Measurements from ENCODE around the gene PCDHAC2. TPM values are rescaled to one million over a fixed set of nuclear protein-coding genes. Genes with fewer than 3 reads are reported as not detected.

PCDHAC2 gene
- total and polyA plus RNA-seq, 4 donors: 1.3 to 13.8 (median 3.4) TPM

DNA sequence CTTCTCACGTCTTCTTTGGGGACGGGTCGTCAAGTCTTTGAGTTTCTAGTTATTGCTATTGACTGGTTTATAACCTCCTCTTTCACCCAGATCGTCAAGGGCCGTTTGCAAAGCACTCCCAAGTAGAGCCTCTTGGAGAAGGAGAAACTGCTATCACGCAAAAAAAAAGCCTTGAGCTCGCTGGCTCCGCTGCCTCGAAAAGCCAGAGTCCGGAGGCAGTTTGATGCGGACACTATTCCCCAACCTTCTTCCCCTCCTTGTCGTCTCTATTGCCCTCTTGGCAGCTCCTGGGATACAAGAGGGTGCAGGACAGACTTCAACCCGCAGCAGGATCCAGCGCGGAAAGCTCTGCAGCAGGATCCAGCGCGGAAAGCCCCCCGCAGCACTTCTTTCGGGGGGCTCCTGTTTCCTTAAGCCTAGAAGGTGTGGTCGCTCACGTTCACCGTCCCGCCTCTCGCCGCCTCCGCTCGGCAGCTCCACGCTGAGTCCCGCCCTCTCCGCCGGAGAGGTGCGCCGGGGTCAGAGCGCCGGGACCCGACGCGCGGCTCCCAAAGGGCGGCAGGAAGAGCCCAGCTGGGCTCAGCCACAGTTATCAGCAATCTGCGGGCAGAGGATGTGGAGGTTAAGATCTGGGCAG lies 40.4 kb upstream of the PCDHAC2 start, which contains the start of gene PCDHAC1:
Gene PCDHAC1 (plus strand): TSS at position 494 of the 637 bp plus-strand sequence. CDS start 594 bp downstream, outside the sequence.
- TF ChIP-seq, protein P1, sequence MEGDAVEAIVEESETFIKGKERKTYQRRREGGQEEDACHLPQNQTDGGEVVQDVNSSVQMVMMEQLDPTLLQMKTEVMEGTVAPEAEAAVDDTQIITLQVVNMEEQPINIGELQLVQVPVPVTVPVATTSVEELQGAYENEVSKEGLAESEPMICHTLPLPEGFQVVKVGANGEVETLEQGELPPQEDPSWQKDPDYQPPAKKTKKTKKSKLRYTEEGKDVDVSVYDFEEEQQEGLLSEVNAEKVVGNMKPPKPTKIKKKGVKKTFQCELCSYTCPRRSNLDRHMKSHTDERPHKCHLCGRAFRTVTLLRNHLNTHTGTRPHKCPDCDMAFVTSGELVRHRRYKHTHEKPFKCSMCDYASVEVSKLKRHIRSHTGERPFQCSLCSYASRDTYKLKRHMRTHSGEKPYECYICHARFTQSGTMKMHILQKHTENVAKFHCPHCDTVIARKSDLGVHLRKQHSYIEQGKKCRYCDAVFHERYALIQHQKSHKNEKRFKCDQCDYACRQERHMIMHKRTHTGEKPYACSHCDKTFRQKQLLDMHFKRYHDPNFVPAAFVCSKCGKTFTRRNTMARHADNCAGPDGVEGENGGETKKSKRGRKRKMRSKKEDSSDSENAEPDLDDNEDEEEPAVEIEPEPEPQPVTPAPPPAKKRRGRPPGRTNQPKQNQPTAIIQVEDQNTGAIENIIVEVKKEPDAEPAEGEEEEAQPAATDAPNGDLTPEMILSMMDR (IDR thresholded peaks at IDR 0.05; ENCODE audit: control extremely low read depth, extremely low read depth): no peak
- peaks cover 0 to 13% (median 5%) of the 10 kb centered on the region in 5 donors for H3K4me1 ChIP-seq (ENCODE audit: control insufficient read depth in 5 of 5, insufficient read depth in 5 of 5, low read length in 5 of 5)
- H3K36me3 ChIP-seq (ENCODE audit: control insufficient read depth in 4 of 4, insufficient read depth in 4 of 4, low read length in 4 of 4): no peaks in the 10 kb centered on the region
- ATAC-seq (ENCODE audit: insufficient read depth, low FRiP score): peak; percentile 74
- 4 to 5% methylated on average over 41 of the region's 41 CpGs for WGBS, 2 donors
- H3K9ac ChIP-seq (ENCODE audit: insufficient read depth in 1 of 2, low read length in 2 of 2): no peak within 1 kb of the TSS
- H3K27me3 ChIP-seq (ENCODE audit: control insufficient read depth in 3 of 3, insufficient read depth in 3 of 3, low read length in 2 of 3): peaks cover 0 to 49% (median 35%) of the 10 kb centered on the region in 3 donors
- peaks cover 0 to 14% (median 0%) of the 10 kb centered on the region in 4 donors for H3K9me3 ChIP-seq (ENCODE audit: control insufficient read depth in 4 of 4, insufficient read depth in 3 of 4, low read length in 3 of 4)
- peak within 1 kb of the TSS; percentile 44 for H3K4me3 ChIP-seq
- DNase-seq: no peak
- peak within 1 kb of the TSS in 1 of 2 donors; percentile 64 for H3K27ac ChIP-seq (ENCODE audit: low read depth in 1 of 2, low read length in 1 of 2)

DNA sequence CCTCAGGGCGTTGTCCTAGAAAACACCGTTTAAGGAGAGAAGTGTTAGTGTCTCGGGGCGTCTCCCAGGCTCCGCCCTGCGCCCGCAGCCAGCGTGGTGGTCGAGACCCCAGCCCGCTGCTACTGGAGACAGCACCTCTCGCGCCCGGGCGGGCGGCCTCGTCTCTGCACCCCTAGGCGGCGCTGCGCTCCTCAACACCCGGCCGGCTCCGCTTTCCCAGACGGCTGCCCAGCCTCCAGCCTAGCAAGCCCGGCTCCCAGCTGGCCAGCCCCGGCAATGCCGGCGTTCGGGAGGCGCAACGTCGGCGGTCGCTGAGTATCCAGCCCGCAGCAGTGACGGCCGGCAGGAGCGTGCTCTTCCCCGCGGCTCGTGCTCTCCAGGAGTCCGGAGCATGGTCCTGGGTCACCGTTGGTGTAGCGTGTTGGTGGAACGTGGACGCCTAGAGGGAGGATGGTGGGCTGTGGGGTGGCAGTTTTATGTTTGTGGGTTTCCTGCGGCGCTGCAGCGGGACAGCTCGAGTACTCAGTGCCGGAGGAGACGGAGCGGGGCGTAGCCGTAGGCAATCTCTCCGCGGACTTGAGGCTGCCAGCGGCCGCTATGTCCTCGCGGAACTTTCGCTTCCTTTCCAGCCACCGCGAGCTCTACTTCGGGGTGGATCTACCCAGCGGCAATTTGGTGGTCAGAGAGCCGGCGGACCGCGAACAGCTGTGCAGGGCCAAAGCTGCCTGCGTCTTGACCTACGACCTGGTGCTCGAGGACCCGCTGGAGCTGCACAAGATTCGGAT lies 39.6 kb upstream of the PCDHAC2 start:
- Histone ChIP-seq H3K9ac (ENCODE audit: insufficient read depth in 1 of 2, low read length in 2 of 2) (no peak overlapping the region), H3K9me3 (ENCODE audit: control insufficient read depth in 4 of 4, insufficient read depth in 3 of 4, low read length in 3 of 4) (peaks cover 0 to 14% (median 0%) of the 10 kb centered on the region in 4 donors), H3K4me3 (peak overlapping the region; percentile 44), H3K27me3 (ENCODE audit: control insufficient read depth in 3 of 3, insufficient read depth in 3 of 3, low read length in 2 of 3) (peaks cover 0 to 49% (median 35%) of the 10 kb centered on the region in 3 donors), H3K4me1 (ENCODE audit: control insufficient read depth in 5 of 5, insufficient read depth in 5 of 5, low read length in 5 of 5) (peaks cover 0 to 13% (median 5%) of the 10 kb centered on the region in 5 donors), H3K36me3 (ENCODE audit: control insufficient read depth in 4 of 4, insufficient read depth in 4 of 4, low read length in 4 of 4) (no peaks in the 10 kb centered on the region), H3K27ac (ENCODE audit: low read depth in 1 of 2, low read length in 1 of 2) (peak overlapping the region in 1 of 2 donors; percentile 64)
- TF ChIP-seq, protein P1 (IDR thresholded peaks at IDR 0.05; ENCODE audit: control extremely low read depth, extremely low read depth): no peak
- DNase-seq: peak; percentile 83 to 90 (median 86)
- ATAC-seq (ENCODE audit: insufficient read depth, low FRiP score): peak; percentile 93
- 2% methylated on average over 72 to 74 of the region's 74 CpGs for WGBS, 2 donors

DNA sequence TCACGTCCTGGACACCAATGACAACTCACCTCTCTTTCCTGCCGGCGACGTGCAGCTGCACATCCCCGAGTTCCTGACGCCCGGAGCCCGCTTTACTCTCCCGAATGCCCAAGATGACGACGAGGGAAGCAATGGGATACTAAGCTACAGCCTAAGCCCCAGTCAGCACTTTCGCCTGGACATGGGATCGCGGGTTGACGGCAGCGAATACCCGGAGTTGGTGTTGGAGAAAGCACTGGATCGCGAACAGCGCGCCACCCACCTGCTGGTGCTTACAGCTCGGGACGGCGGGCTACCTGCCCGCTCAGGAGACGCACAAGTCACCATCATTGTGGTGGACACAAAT lies 39.1 kb upstream of the PCDHAC2 start:
- 9 to 11% methylated on average over 26 of the region's 26 CpGs for WGBS, 2 donors
- Histone ChIP-seq H3K9ac (ENCODE audit: insufficient read depth in 1 of 2, low read length in 2 of 2) (no peak overlapping the region), H3K9me3 (ENCODE audit: control insufficient read depth in 4 of 4, insufficient read depth in 3 of 4, low read length in 3 of 4) (peaks cover 0 to 14% (median 0%) of the 10 kb centered on the region in 4 donors), H3K27me3 (ENCODE audit: control insufficient read depth in 3 of 3, insufficient read depth in 3 of 3, low read length in 2 of 3) (peaks cover 0 to 49% (median 35%) of the 10 kb centered on the region in 3 donors), H3K4me3 (peak overlapping the region; percentile 44), H3K27ac (ENCODE audit: low read depth in 1 of 2, low read length in 1 of 2) (peak overlapping the region in 1 of 2 donors; percentile 64), H3K4me1 (ENCODE audit: control insufficient read depth in 5 of 5, insufficient read depth in 5 of 5, low read length in 5 of 5) (peaks cover 0 to 13% (median 5%) of the 10 kb centered on the region in 5 donors), H3K36me3 (ENCODE audit: control insufficient read depth in 4 of 4, insufficient read depth in 4 of 4, low read length in 4 of 4) (no peaks in the 10 kb centered on the region)
- TF ChIP-seq, protein P1 (IDR thresholded peaks at IDR 0.05; ENCODE audit: control extremely low read depth, extremely low read depth): no peak
- DNase-seq (no peak), ATAC-seq (ENCODE audit: insufficient read depth, low FRiP score) (no peak)
